ENCODE data around the gene RNASE9.

Gene RNASE9

DNA sequence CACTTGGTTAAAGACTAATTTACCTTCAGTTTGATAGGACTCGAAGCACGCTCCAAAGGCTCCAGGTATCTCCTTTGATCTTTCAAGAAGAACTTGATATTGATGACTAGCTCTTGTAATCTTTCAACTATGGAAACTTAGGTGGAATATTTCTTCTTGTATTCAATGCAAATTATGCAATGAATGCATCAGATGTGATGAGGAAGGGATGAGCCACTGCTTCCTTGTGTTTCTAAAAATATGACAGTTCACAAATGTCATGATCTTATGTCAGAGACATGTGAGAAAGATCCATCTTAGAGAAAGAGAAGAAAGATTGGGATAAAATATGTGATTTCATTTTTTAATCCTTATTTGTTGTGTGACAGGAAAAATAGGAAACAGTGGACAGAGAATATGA lies 9.9 kb downstream of the RNASE9 start:
- Histone ChIP-seq H3K9me3 (ENCODE audit: insufficient read depth, low read depth, low read length) (no peaks in the 10 kb centered on the region), H3K9ac (ENCODE audit: low read depth, low read length, poor library complexity, severe bottlenecking) (no peak overlapping the region), H4K20me1 (ENCODE audit: insufficient read depth, low read length, poor library complexity, severe bottlenecking) (no peaks in the 10 kb centered on the region), H3K4me1 (ENCODE audit: insufficient read depth, low read length, poor library complexity, severe bottlenecking) (no peaks in the 10 kb centered on the region), H2AFZ (ENCODE audit: low read length) (no peak overlapping the region), H3K79me2 (ENCODE audit: insufficient read depth, low read length) (no peaks in the 10 kb centered on the region), H3K4me2 (ENCODE audit: low read depth, low read length, poor library complexity, severe bottlenecking) (no peak overlapping the region), H3K9me2 (replicated peaks; ENCODE audit: low read depth, low read length) (no peaks in the 10 kb centered on the region), H3K4me3 (ENCODE audit: low read length, poor library complexity, severe bottlenecking) (no peak overlapping the region), H3K36me3 (ENCODE audit: insufficient read depth, low read length) (no peaks in the 10 kb centered on the region), H3F3A (ENCODE audit: low read depth) (no peaks in the 10 kb centered on the region), H3K27me3 (ENCODE audit: insufficient read depth, low read length, poor library complexity, severe bottlenecking) (no peaks in the 10 kb centered on the region)
- TF ChIP-seq, protein P1, sequence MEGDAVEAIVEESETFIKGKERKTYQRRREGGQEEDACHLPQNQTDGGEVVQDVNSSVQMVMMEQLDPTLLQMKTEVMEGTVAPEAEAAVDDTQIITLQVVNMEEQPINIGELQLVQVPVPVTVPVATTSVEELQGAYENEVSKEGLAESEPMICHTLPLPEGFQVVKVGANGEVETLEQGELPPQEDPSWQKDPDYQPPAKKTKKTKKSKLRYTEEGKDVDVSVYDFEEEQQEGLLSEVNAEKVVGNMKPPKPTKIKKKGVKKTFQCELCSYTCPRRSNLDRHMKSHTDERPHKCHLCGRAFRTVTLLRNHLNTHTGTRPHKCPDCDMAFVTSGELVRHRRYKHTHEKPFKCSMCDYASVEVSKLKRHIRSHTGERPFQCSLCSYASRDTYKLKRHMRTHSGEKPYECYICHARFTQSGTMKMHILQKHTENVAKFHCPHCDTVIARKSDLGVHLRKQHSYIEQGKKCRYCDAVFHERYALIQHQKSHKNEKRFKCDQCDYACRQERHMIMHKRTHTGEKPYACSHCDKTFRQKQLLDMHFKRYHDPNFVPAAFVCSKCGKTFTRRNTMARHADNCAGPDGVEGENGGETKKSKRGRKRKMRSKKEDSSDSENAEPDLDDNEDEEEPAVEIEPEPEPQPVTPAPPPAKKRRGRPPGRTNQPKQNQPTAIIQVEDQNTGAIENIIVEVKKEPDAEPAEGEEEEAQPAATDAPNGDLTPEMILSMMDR (conservative IDR thresholded peaks at IDR 0.05; ENCODE audit: low read length): no peak
- TF ChIP-seq EZH2phosphoT487 (IDR thresholded peaks at IDR 0.05; ENCODE audit: borderline replicate concordance): no peak

DNA sequence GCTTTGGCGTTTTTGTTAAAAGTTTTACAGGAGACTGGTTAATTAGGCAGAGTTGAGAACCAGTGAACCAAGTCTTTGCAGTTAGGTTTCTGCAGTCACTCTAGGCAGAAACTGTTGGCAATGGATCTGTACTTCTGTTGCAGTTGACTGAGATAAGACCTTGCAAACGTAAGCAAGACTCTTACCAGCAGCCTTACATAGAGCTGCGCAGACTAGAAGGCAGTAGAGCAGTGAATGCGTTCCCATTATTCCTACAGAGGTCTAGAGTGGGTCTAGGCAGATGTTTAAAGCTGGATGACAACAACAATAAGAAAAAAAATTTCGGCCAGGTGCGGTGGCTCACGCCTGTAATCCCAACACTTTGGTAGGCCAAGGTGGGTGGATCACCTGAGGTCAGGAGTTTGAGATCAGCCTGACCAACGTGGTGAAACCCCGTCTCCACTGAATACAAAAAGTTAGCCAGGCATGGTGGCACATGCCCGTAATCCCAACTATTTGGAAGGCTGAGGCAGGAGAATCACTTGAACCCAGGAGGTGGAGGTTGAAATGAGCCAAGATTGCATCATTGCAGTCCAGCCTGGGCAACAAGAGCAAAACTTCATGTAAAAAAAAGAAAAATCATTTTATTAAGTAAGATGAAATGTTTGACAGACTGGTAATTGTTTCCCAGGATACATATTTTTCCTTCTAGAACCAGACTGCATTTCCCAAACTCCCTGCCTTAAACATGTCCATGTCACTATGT lies 12.3 kb downstream of the RNASE9 start:
- Histone ChIP-seq H3K9me3 (ENCODE audit: insufficient read depth, low read depth, low read length) (no peaks in the 10 kb centered on the region), H3K4me2 (ENCODE audit: low read depth, low read length, poor library complexity, severe bottlenecking) (no peak overlapping the region), H3K27me3 (ENCODE audit: insufficient read depth, low read length, poor library complexity, severe bottlenecking) (no peaks in the 10 kb centered on the region), H3K4me3 (ENCODE audit: low read length, poor library complexity, severe bottlenecking) (no peak overlapping the region), H3K36me3 (ENCODE audit: insufficient read depth, low read length) (no peaks in the 10 kb centered on the region), H3K79me2 (ENCODE audit: insufficient read depth, low read length) (no peaks in the 10 kb centered on the region), H3K9me2 (replicated peaks; ENCODE audit: low read depth, low read length) (no peaks in the 10 kb centered on the region), H3F3A (ENCODE audit: low read depth) (no peaks in the 10 kb centered on the region), H3K4me1 (ENCODE audit: insufficient read depth, low read length, poor library complexity, severe bottlenecking) (no peaks in the 10 kb centered on the region), H3K9ac (ENCODE audit: low read depth, low read length, poor library complexity, severe bottlenecking) (no peak overlapping the region), H4K20me1 (ENCODE audit: insufficient read depth, low read length, poor library complexity, severe bottlenecking) (no peaks in the 10 kb centered on the region), H2AFZ (ENCODE audit: low read length) (no peak overlapping the region)
- TF ChIP-seq EZH2phosphoT487 (IDR thresholded peaks at IDR 0.05; ENCODE audit: borderline replicate concordance): no peak
- TF ChIP-seq, protein P1 (conservative IDR thresholded peaks at IDR 0.05; ENCODE audit: low read length): no peak

DNA sequence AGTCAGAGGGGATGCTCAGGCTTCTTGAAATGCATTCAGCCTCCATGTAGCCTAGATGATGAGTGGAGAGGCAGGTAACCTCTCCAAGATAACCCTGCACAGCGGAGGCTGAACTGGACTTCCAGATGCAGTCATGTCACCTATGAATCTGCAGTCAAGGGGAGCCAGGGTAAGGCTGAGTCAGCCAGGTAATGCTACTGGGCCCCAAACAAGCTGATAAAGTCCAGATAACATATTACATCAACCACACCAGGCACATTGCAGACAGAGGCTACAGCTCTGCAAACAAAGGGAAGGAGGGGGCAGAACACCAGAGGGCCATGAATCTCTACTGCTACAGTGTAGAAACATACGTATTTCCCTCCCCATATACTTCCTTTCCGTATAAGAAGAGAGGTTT lies 14.0 kb downstream of the RNASE9 start:
- Histone ChIP-seq H3K27me3 (ENCODE audit: insufficient read depth, low read length, poor library complexity, severe bottlenecking) (no peaks in the 10 kb centered on the region), H3K4me1 (ENCODE audit: insufficient read depth, low read length, poor library complexity, severe bottlenecking) (no peaks in the 10 kb centered on the region), H3K4me2 (ENCODE audit: low read depth, low read length, poor library complexity, severe bottlenecking) (no peak overlapping the region), H3K9me2 (replicated peaks; ENCODE audit: low read depth, low read length) (no peaks in the 10 kb centered on the region), H3K9me3 (ENCODE audit: insufficient read depth, low read depth, low read length) (no peaks in the 10 kb centered on the region), H3K9ac (ENCODE audit: low read depth, low read length, poor library complexity, severe bottlenecking) (no peak overlapping the region), H2AFZ (ENCODE audit: low read length) (peak overlapping the region; percentile 55; the same call in 1 of the 2 replicates), H3F3A (ENCODE audit: low read depth) (no peaks in the 10 kb centered on the region), H3K79me2 (ENCODE audit: insufficient read depth, low read length) (no peaks in the 10 kb centered on the region), H4K20me1 (ENCODE audit: insufficient read depth, low read length, poor library complexity, severe bottlenecking) (no peaks in the 10 kb centered on the region), H3K4me3 (ENCODE audit: low read length, poor library complexity, severe bottlenecking) (no peak overlapping the region), H3K36me3 (ENCODE audit: insufficient read depth, low read length) (no peaks in the 10 kb centered on the region)
- no peak for TF ChIP-seq EZH2phosphoT487 (IDR thresholded peaks at IDR 0.05; ENCODE audit: borderline replicate concordance)
- TF ChIP-seq, protein P1 (conservative IDR thresholded peaks at IDR 0.05; ENCODE audit: low read length): no peak

Data from Loucy (cell line).